Activated CD8-positive, alpha-beta memory T cell treated with anti-CD3 and anti-CD28 coated beads for 48 hours (primary cell): Measurements from ENCODE around the gene WBP1.
"Not testable (repeated sequence)": the region's sequence is repeated elsewhere in the genome, so short reads cannot be mapped to it uniquely, and the experiment has no call there.

ENCODE experiments used
- DNase-seq, 3 experiments: peaks; one replicate each; pipeline ENCODE4 v3.0.0-alpha.2; 2020; ENCODE audit warnings: low read depth in 2 of 3, low spot score in 2 of 3

Gene WBP1

DNA sequence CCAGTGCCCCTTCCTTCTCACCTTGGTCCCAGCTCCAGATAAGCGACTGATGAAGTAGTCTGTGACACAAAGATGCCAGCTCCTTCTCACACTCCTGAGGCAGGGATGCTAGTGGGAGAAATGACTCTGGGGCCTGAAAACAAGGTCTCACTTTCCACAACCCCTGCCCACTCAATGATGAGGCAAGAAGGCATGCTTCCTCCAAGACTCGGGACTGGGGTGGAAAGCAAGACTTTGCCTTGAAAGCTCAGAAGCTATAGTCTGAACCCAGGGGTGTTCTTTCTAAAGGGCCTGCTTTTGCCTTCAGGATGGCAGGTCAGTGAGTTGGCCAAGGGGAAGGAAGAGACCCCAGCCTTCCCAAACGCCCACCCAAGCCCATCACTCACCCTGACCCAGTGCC lies 23.2 kb downstream of the WBP1 start:
- no peak for DNase-seq

DNA sequence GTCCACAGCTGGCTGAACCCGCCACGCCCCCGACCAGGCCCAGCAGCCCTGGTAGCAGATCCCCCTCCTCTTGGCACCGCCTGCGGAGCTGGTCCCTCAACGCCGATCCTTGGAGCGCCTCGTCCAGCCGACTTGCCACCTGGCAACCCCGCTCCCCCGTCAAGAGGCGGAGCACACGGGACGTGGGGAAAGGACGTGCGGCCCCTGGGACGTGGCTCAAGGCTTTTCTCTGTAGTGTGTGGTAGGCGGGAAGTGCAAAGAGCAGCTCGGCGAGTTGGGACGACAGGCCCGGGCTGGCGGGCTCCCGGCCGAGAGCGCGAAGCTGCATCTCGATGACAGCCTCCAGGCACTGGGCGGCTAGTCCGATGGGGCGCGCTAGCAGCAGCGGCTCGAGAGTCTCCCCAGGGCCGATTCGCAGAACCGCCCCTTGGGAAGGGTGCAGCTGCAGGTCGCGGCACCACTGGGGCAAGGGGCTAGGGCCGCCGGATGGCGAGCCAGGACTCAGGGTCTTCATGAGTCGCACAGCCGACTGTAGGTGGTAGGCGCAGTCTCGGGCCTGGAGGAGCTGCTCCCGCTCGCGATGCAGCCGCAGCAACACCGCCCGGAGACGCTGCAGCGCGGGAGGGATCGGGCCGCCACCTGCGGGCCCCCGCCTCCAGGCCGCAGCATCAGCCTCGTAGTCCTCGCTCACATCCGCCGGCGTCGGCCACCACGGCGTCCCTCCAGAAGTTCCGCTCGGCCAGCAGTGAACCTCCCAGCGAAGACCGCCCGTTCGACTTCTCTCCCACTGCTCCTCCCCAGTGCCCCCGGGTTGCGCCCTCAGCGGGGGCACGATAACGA lies 23.9 kb downstream of the WBP1 start:
- no peak for DNase-seq

GRCh38 chr2:74482801-74483674 lies 24.8 kb downstream of the WBP1 start, which contains the start of the genes CCDC142 and TTC31:
CCDC142 (minus strand) TSS chr2:74482998; CDS start chr2:74482837, 161 bp downstream.
TTC31 (plus strand) TSS chr2:74483081; CDS start chr2:74483096, 15 bp downstream.
- peak; percentile 74 to 83 (median 77) for DNase-seq

DNA sequence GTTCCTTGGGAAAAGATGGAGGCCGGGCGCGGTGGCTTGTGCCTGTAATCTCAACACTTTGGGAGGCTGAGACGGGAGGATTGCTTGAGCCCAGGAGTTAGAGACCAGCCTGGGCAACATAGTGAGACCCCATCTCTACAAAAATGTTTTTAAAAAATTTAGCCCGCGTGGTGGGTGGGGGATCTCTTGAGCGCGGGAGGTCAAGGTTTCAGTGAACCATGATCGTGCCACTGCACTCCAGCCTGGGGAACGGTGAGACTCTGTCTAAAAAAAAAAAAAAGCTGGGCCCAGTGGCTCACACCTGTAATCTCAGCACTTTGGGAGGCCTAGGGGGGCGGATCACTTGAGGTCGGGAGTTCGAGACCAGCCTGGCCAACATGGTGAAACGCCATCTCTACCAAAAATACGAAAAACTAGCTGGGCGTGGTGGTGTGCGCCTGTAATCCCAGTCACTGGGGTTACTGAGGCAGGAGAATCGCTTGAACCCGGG lies 25.5 kb downstream of the WBP1 start:
- not testable (repeated sequence) for DNase-seq

DNA sequence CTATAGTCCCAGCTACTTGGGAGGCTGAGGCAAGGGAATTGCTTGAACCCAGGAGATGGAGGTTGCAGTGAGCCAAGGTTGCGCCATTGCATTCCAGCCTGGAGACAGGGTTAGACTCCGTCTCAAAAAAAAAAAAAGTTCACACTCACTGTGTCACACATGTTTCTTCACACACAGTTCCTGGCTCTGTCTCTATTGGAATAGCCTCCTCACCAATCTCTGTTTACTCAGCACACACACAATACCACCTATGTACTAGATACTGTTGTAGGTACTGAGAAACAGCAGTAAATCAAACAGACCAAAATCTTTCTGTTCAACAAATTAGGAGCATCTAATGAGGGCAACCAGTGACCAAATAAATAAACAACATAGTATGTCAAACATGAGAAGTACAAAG lies 27.9 kb downstream of the WBP1 start:
- DNase-seq = no peak

DNA sequence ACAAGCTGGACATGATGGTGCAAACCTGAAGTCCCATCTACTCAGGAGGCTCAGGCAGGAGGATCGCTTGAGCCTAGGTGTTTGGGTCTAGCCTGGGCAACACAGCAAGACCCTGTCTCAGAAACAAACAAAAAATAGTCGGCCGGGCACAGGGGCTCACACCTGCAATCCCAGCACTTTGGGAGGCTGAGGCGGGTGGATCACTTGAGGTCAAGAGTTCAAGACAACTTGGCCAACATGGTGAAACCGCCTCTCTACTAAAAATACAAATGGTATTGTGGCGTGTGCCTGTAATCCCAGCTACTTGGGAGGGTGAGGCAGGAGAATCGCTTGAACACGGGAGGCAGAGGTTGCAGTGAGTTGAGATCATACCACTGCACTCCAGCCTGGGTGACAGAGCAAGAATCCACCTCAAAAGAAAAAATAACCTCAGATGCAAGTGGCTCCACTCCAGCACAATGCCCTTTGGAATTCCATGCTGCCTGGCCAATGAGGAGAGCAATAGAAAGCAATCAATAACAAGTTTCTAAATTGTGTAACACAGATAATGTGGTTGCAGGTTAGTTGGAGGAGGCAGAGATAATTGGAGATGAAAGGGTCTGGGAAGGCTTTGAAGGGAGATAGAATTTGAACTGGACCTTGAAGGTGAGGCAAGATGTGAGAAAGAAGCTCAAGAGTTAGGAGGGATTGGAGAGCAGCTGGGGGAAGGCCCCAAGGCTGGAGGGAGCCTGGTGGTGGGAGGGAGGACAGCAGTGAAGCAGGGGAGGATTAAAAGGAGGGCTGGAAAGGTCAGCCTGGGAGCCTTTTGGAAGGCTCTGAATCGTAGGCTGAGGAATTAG lies 30.6 kb downstream of the WBP1 start:
- DNase-seq = no peak

- DNase-seq = no peak
Observed at GRCh38 chr2:74489906-74490305, 31.7 kb downstream of the WBP1 start.

DNA sequence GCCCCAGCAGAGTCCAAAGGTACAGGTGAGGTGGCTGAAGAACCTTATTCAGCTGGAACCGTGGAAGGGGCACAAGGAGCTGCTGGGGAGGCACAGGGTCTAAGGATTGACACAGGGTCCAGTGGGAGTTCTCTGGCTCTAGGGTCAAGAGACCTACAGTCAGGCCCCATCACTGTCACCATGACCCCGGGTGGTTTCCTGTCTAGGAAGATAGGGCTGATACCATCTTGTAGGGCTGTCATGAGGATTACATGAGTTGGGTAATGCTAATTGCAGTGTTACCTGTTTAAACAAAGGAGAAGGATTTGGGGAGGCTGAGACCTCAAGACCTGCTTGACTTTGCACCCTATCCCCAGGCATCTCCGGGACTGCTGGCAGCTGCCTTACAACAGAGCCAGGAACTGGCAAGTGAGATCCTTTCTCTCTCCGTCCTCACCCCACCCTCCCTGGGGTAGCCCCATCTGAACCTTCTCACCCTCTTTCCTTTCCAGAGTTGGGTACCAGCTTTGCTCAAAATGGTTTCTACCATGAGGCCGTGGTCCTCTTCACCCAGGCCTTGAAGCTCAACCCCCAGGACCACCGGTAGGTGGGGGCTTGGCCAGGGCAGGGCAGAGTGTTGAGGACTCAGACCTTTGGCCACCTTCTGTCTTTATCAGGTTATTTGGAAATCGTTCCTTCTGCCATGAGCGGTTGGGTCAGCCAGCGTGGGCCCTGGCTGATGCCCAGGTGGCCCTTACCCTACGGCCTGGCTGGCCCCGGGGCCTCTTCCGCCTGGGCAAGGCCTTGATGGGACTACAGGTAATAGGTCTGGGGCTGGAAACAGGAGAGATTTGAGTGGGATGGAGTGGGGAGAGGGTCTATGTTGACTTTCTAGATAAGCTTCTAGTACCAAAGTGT lies 33.7 kb downstream of the WBP1 start:
- DNase-seq = no peak

GRCh38 chr2:74493546-74493945 lies 35.3 kb downstream of the WBP1 start:
- no peak for DNase-seq

GRCh38 chr2:74495440-74495839 lies 37.2 kb downstream of the WBP1 start:
- DNase-seq = no peak

DNA sequence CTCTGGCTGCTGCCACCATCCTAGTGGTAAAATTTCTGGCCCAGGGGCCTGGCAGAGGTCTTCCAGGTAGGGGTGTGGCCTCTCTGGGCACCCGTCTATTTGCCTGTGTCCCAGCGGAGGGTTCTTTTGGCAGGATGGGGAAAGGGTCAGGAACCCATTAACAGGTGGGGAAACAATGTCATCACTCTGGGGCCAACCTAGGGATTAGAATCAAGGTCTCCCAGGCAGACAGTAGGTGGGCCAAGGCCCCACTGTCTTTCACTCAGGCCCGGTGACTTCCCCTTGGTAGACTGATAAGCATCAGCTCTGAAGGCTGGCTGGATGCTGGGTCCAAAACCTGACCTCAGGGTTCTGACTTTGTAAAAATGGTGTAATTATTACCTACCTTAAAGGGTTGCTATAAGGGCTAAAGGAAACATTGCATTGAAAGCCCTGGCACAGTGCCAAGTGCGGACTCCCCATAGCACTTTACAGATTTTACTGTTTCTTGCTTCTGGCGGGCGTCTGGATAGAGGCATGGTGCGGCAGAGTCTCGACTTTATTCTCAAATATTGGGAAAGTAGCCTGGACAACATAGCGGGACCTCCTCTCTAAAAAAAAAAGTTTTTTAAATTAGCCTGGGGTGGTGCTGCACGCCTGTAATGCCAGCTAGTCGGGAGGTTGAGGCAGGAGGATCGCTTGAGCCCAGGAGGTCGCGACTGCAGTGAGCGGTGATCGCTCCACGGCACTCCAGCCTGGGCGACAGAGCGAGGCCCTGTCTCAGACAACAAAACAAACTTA lies 38.9 kb downstream of the WBP1 start:
- DNase-seq = no peak

DNA sequence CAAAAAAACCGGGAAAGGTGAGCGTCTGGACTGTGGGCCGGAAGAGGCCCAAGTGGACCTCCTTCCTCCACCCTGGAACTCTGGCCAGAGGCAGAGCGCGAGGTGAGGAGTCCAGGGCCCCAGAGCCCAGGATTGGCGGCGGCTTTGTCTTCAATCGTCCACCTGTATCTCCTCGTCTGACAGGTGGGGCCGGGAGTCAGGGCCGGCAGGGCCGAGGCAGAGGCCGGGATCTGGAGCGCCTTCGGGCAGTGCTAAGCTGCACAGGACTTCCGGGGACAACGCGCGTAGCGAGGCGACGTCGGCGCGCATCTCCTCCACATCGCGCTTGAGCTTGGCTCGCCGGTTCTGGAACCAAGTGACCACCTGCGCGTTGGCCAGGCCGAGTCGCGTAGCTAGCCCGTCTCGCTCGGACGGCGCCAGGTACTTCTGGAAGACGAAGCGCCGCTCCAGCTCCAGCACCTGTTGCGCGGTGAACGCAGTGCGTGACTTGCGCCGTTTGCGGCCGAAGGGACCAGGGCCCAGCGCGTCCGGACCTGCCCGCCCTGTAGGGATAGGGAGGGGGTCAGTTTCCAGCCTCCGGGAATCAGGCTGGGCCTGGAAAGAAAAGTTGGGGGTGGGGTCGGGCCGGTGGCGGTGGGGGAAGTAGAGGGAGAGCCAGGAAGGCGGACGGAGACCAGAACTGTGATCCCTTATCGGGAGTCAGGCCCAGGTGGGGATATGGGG lies 39.7 kb downstream of the WBP1 start:
- no peak for DNase-seq

GRCh38 chr2:74498500-74499266 lies 40.4 kb downstream of the WBP1 start:
- no peak for DNase-seq

- DNase-seq = no peak
Observed at GRCh38 chr2:74499267-74499939, 41.2 kb downstream of the WBP1 start, which contains the start of gene LBX2. LBX2 (minus strand) TSS chr2:74499603; CDS start chr2:74499537, 66 bp downstream.

DNA sequence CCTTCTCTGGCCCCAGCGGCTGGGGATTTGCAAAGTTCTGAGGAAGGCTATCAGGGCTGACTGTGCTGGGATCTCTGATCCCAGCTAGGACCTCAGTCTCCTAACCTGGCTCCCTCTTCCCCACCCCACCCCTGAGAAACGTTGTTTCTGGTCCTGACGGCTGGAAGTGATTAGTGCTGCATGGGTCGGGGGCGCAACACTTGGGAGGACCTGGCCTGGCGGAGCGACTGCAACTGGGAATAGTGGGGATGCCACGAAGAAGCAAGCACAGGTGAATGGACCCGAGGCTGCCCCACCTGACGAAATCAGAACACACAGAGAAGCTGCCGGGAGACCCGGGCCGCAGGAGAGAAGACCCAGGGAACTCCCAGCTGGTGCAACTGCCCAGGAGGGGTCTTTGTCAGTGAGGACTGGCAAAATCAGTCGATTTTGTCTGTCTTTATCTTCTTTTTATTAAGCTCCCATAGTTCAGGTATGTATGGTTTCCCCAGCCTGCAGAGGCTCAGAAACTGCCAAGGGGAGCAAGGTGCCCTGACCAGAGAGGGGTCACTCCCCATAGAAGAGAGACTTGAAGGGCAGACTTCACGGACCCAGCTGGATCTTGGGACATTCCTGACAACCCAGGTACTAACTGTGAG lies 41.8 kb downstream of the WBP1 start:
- no peak for DNase-seq

- DNase-seq = no peak
Observed at GRCh38 chr2:74500578-74500946, 42.3 kb downstream of the WBP1 start.
